Upper lobe of left lung (tissue), 4 donors: ENCODE results near the gene MCF2L.

Experiments
- CTCF ChIP-seq, 6 experiments: fragments of 450-650 bp in 4 of 6; fragments of 200-600 bp in 2 of 6; sonication (generic) in 2 of 6; IDR thresholded peaks; one replicate each; pipeline ENCODE4 v1.5.1; 2016 to 2019; ENCODE audit warnings: antibody characterized with exemption in 6 of 6
- POLR2A ChIP-seq, 4 donors: fragments of 450-650 bp; IDR thresholded peaks; one replicate each; pipeline ENCODE4 v1.5.1; 2016 to 2017; ENCODE audit warnings: antibody characterized with exemption in 4 of 4, mild to moderate bottlenecking in 2 of 4
- POLR2AphosphoS5 ChIP-seq, 2 donors: sonication (generic); formaldehyde crosslinking; IDR thresholded peaks; one replicate each; pipeline ENCODE4 v1.5.1; 2017; ENCODE audit warnings: antibody characterized with exemption in 2 of 2

- TF ChIP-seq CTCF (IDR thresholded peaks at IDR 0.05) (no peak), POLR2AphosphoS5 (IDR thresholded peaks at IDR 0.05) (no peak), POLR2A (IDR thresholded peaks at IDR 0.05) (no peak)
Observed at GRCh38 chr13:113006660-113007059, 37.6 kb downstream of the MCF2L start.
